HPDE6-E6E7 (cell line): Measurements from ENCODE around the gene TRIM9.
"Not testable (repeated sequence)": the region's sequence is repeated elsewhere in the genome, so short reads cannot be mapped to it uniquely, and the experiment has no call there.

Experiments
- DNase-seq: peaks from one replicate; pipeline ENCODE4 v3.0.0; 2011; ENCODE audit warnings: missing footprints; ENCODE audit errors: extremely low spot score

The TRIM9 gene

DNA sequence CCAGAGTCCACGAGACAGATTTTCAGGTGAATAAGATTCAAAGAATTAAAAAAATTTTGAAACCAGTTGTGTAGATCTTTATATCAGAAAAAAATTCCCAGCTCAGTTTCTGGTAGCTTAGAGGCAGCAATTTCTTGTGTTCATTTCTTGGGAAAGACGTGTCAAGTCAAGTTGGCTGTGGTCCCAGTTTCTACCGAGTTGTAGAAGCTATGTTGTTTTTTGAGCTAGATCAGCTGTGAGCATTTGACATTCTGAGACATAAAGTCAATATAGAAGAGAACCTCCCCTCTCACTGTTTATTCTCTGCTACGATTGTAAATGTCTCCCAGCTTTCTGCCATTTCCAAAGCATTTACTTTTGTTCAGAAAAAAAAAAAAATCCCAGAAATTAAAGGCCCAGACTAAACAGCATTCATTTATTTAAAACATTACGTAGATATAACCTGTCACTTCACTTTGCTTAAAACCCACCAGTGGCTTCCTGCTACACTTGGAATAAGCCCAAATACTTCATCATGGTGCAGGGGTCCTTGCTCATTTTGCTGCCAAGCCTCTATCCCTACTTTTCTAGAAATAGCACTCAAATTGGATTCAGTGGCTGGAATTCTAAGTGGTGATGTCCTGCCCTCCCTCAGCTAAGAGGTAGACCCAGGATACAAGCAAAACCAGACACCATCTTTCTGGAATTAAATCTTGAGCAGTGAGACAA lies 130.1 kb downstream of the TRIM9 start:
- no peak for DNase-seq

DNA sequence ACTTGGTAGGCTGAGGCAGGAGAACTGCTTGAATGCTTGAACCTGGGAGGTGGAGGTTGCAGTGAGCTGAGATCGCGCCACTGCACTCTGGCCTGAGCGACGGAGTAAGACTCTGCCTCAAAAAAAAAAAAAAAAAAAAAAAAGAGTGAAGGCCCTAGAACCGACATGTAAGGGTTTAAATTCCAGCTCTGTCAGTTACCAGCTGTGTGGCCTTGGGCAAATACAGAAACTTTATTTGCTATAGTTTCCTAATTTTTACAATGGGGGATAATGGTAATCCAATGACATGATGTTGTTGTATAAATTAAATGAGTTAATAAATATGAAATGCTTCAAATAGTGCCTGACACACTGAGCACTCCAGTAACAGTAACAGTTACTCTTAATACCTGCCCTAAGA lies 131.0 kb downstream of the TRIM9 start:
- no peak for DNase-seq

DNA sequence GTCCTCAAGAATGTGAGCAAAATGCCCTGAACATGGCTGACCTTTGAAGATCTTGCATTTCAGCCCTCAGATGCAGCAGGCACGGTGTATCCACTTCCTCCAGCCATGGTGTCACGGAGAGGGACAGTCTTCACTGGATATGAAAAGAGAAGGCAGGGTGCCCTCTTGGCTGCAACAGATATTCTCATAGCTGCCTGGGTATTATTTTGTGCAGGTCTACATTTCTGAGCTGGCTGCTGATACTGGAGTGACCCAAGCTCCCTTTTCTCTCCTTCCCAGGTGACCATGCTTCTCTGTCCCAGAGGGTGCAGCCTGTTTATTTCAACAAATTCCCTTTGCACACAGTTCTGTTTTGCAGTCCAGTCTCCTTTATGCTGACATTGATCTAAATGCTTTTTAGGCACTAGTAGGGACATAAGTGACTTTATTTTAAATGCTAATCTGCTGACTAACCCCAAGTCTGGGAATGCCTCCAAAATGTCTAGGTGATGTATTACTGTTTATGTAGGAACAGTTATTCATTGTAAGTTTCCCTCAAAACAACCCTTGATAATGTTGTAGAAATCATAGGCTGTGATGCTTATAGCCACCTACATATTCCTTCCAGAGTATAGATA lies 133.2 kb downstream of the TRIM9 start:
- no peak for DNase-seq

- no peak for DNase-seq
Observed at GRCh38 chr14:50957296-50957695, 137.6 kb downstream of the TRIM9 start.

GRCh38 chr14:50956421-50956820 lies 138.5 kb downstream of the TRIM9 start:
- DNase-seq, result not testable (repeated sequence)

DNA sequence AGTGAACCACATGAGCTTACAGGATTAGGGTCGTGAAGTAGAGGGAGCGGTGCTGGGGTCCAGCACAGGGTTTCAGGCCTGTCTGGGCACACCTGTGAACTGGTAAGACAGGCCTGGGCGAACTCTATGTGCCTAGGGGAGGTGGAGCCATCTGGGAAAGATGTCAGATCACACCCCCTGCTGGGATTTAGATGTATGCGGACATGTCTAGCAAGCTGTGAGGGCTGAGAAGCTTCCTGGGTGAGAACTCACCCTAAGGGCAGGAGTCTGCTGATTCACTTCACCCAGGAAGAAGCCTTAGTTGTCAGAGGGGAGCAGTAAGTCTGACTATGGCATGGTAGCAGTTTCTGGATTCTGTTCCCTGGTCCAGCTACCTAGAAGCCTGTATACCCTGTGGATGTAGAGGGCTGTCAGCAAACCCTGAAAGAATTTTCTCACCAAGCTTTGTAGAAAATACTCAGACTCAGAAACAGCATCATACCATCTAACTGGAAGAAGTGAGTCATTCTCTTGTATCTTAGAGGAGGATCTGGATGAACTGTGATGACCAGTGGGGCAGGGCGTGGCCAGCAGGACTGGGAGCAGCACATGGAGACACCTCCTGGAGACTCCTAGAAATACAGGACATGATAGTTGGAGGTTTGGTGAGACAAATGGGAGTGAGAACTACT lies 139.4 kb downstream of the TRIM9 start:
- DNase-seq, result peak; percentile 97

DNA sequence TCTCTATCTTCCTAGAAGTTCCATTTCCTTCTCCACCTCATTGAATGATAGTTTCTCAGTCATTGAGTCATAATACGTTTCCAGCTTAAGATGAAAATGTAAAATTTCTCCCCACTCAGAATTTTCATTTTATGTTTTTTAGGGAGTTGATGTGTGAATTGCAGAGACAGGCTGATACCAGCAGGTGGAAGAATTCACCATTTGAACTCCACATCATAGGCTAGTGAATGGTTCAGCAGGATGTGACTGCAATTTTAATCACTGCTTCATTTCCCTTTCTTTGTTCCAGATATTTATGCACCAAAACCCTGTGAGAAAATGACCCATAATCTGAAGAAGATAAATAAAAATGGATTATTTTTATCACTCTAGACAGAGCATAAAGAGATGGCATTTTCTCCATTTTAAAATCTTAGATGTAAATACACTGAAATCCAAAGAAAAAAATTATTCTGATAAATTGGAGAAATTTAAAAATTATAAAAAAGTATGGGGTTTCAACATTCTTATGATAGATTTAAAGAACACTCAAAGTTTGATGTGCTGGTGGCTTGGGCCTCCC lies 140.0 kb downstream of the TRIM9 start:
- peak; percentile 50 for DNase-seq

DNA sequence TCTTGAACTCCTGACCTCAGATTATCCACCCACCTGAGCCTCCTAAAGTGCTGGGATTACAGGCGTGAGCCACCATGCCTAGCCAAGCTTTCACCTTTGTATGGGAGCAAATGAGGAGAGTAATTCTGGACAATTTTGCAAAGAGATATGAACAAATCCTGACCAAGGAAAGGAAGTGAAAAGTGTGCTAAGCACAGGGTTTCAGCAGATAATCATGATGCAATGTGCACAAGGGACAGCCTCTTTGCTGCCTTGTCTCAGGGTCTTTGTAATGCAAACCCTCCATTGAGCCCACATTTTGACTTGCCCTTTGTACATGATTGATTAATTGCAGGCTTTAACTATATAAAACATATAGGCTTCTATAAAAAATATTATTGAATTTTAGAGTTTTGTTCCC lies 141.4 kb downstream of the TRIM9 start:
- DNase-seq, result no peak

GRCh38 chr14:50951032-50951431 lies 143.9 kb downstream of the TRIM9 start:
- no peak for DNase-seq

- DNase-seq, result no peak
Observed at GRCh38 chr14:50948205-50948604, 146.7 kb downstream of the TRIM9 start.

GRCh38 chr14:50947446-50947845 lies 147.5 kb downstream of the TRIM9 start:
- no peak for DNase-seq

- no peak for DNase-seq
Observed at GRCh38 chr14:50946234-50946935, 148.5 kb downstream of the TRIM9 start.

GRCh38 chr14:50944647-50945413 lies 150.1 kb downstream of the TRIM9 start:
- peak; percentile 54 for DNase-seq

DNA sequence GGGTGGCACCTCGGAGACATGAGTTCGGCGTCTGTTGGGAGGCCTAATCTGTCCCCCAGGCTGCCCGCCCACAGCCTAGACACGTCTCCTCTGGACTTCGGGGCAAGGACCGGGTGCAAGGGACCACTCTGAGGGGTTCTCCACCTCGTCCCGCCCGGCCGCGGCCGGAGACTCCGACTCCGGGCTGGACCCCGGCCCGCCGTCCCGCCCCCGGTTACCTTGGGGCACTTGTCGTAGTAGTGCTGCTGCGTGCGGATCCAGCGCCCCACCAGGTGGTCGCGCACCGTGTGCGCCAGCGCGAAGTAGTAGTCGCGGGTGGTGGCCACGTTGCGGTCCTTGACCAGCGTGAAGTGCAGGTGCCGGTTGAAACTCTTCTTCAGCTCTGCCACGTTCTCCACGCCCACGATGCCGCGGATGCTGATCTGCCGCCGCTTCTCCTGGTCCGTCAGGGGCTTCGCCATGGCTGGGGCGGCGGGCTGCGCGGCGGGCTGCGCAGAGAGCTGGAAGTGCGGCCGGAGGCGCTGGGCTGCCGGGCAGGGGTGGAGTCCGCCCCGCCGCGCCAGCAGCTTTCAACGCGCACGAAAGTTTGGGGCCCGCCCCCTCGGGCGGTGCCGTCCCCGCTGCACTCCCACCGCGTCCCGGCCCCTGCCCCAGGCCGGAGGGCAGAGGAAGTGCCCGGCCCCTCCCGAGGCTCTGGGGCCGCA lies 150.8 kb downstream of the TRIM9 start, which contains the start of gene PYGL:
Gene PYGL (minus strand): TSS at position 541 of the 704 bp plus-strand sequence. CDS start 80 bp downstream, at position 461.
- peak; percentile 59 for DNase-seq

- peak; percentile 40 for DNase-seq
Observed at GRCh38 chr14:50943261-50943942, 151.5 kb downstream of the TRIM9 start.

GRCh38 chr14:50941638-50942037 lies 153.3 kb downstream of the TRIM9 start:
- not testable (repeated sequence) for DNase-seq

DNA sequence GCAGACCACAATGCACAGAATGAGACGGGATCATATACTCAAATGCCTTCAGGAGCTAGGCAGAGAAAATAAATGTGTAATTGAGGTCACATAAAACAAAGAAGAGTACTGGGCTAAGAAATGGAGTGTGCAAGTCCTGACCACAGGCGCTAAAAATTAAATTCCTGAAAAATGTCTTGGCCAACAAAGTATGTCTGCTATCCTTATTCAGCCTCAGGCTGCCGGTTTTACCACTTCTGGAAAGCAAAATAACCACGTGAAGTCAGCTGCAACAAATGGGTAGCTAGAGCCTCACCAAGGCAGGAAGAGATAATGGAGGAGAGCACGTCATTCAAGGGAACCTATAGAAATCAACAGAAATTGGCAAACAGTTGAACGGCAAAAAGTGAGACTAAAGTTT lies 153.8 kb downstream of the TRIM9 start:
- DNase-seq, result no peak

DNA sequence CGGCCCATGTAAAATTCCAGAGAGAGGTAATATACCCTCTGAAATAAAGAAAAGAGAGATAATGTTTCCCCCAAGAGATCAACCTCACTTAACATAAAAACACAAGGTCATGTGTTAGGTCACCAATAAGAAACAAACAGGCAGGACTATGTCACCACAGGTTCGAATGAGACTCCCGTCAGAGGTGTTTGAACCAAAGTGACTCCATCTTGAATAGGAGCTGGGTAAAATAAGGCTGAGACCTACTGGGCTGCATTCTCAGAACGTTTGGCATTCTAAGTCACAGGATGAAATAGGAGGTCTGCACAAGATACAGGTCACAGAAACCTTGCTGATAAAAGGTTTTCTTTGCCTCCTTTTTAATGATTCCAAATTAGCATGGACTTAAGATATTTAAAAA lies 157.1 kb downstream of the TRIM9 start:
- DNase-seq, result no peak

GRCh38 chr14:50937325-50937724 lies 157.6 kb downstream of the TRIM9 start:
- DNase-seq, result peak; percentile 45

- no peak for DNase-seq
Observed at GRCh38 chr14:50936882-50937281, 158.0 kb downstream of the TRIM9 start.
